Mammary epithelial cell (primary cell): Measurements from ENCODE around the gene RNF103.

ENCODE experiments used
- EZH2 ChIP-seq: IDR thresholded peaks from 2 replicates; pipeline ENCODE4 v1.6.1; 2012; ENCODE audit warnings: low read length, inconsistent platforms, borderline replicate concordance
- TF ChIP-seq, protein P1 (sequence below), 2 donors: IDR thresholded peaks in 1 of 2; conservative IDR thresholded peaks in 1 of 2; 2 replicates each; pipeline ENCODE4 v1.5.1; 2011 to 2012; ENCODE audit warnings: inconsistent platforms in 2 of 2, low read length in 2 of 2, mild to moderate bottlenecking in 2 of 2, control low read depth in 1 of 2, low read depth in 1 of 2; ENCODE audit not compliant: insufficient read depth in 1 of 2; ENCODE audit errors: extremely low read depth in 1 of 2

DNA sequence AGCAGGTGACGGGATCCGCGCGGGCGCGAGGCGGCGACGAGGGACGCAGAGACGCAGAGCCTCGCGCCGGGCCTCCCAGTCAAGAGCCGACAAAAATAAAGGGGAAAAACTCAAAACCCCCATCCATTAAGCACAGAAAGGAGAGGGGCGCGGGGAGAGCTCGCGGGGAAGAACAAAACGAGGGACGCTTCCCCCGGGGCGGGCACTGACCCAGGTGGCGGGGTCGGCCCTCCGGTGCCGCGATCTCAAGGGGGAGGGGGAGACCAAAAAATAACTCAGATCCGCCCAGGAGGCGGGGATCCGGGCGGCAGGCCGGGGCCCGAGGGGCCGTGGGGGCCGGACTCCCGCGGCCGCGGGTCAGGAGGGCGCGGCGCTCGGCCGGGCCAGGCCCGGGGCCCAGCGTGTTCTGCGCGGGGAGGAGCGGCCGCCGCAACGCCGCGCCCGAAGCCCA lies 597 bp downstream of the RNF103 start:
- TF ChIP-seq, protein P1, sequence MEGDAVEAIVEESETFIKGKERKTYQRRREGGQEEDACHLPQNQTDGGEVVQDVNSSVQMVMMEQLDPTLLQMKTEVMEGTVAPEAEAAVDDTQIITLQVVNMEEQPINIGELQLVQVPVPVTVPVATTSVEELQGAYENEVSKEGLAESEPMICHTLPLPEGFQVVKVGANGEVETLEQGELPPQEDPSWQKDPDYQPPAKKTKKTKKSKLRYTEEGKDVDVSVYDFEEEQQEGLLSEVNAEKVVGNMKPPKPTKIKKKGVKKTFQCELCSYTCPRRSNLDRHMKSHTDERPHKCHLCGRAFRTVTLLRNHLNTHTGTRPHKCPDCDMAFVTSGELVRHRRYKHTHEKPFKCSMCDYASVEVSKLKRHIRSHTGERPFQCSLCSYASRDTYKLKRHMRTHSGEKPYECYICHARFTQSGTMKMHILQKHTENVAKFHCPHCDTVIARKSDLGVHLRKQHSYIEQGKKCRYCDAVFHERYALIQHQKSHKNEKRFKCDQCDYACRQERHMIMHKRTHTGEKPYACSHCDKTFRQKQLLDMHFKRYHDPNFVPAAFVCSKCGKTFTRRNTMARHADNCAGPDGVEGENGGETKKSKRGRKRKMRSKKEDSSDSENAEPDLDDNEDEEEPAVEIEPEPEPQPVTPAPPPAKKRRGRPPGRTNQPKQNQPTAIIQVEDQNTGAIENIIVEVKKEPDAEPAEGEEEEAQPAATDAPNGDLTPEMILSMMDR (conservative IDR thresholded peaks at IDR 0.05 in 1 of 2, IDR thresholded peaks at IDR 0.05 in 1 of 2; ENCODE audit: extremely low read depth in 1 of 2, insufficient read depth in 1 of 2, low read depth in 1 of 2, low read length in 2 of 2): no peak
- TF ChIP-seq EZH2: no peak
